HepG2 (cell line): ENCODE data around the gene PTPRM. TPM values are rescaled to one million over a fixed set of nuclear protein-coding genes. Genes with fewer than 3 reads are reported as not detected.

ENCODE experiments used
- ATAC-seq: fragments of 200-7000 bp; cut with Tn5 transposase; 3 replicates; pipeline ENCODE4 v1.9.1; 2020; ENCODE audit warnings: mild to moderate bottlenecking, moderate library complexity
- BruUV-seq: library from RNA; stranded (reverse); fragments of 400-500 nt; replicated peaks from 2 replicates; lab custom pipeline; 2021; lab: Mats Ljungman, UMichigan
- CTCF ChIA-PET: fragments of 300-600 bp; formaldehyde crosslinking; extraction: SDS; loops from one replicate; lab custom pipeline; 2021; ENCODE audit warnings: low total read pairs, inconsistent platforms, low intra/inter-chr PET ratio; lab: Yijun Ruan, JAX
- POLR2A ChIA-PET: fragments of 350-600 bp; sonication (Branson Sonifier 250); formaldehyde crosslinking; loops from one replicate; lab custom pipeline; 2020; ENCODE audit warnings: antibody characterized with exemption, inconsistent platforms; lab: Yijun Ruan, JAX
- DNase-seq: peaks from one replicate; pipeline ENCODE4 v3.0.0-alpha.2; 2015; ENCODE audit warnings: low spot score
- FAIRE-seq: peaks from 3 replicates; lab custom pipeline; 2011; peaks lifted over from hg19 to GRCh38; lab: Jason Lieb, UNC
- H2AFZ ChIP-seq: one replicate; pipeline ENCODE4 v1.6.1; 2011; ENCODE audit warnings: low read length, inconsistent platforms
- H3K27ac ChIP-seq: fragments of 300-600 bp; 3 replicates; pipeline ENCODE4 v1.8.0; 2011; ENCODE audit warnings: mixed run types, mild to moderate bottlenecking, mixed read lengths, low read length, inconsistent platforms; ENCODE audit not compliant: insufficient read depth; ENCODE audit errors: extremely low read length
- H3K27me3 ChIP-seq, 2 experiments: fragments of 200-600 bp in 1 of 2; 2 replicates in 1 of 2; 3 replicates in 1 of 2; pipeline versions ENCODE4 v1.6.0 to v1.8.0; 2011; ENCODE audit warnings: low read length in 2 of 2, mild to moderate bottlenecking in 2 of 2, moderate library complexity in 2 of 2, inconsistent platforms in 1 of 2; ENCODE audit not compliant: insufficient read depth in 2 of 2, control insufficient read depth in 1 of 2
- H3K36me3 ChIP-seq, 2 experiments: fragments of 200-600 bp in 1 of 2; replicated peaks in 1 of 2; 2 replicates in 1 of 2; 3 replicates in 1 of 2; pipeline versions ENCODE4 v1.5.1 to v1.8.0; 2011; ENCODE audit warnings: low read length in 2 of 2, inconsistent platforms in 1 of 2; ENCODE audit not compliant: insufficient read depth in 2 of 2, control insufficient read depth in 1 of 2
- H3K4me1 ChIP-seq: 2 replicates; pipeline ENCODE4 v1.5.1; 2012; ENCODE audit warnings: low read length, inconsistent platforms; ENCODE audit not compliant: insufficient read depth
- H3K4me2 ChIP-seq: 2 replicates; pipeline ENCODE4 v1.6.0; 2011; ENCODE audit warnings: low read depth, low read length, inconsistent platforms
- H3K4me3 ChIP-seq, 3 experiments: fragments of 200-600 bp in 1 of 3; sonication (generic), shearing (Covaris generic) in 1 of 3; replicated peaks in 1 of 3; 2 replicates each; pipeline ENCODE4 v1.5.1; 2011 to 2016; ENCODE audit warnings: low read length in 3 of 3, inconsistent platforms in 2 of 3, low read depth in 2 of 3, mild to moderate bottlenecking in 2 of 3, control low read depth in 1 of 3, mixed read lengths in 1 of 3; ENCODE audit not compliant: insufficient read depth in 1 of 3
- H3K79me2 ChIP-seq: one replicate; pipeline ENCODE4 v1.6.1; 2011; ENCODE audit warnings: low read length, inconsistent platforms; ENCODE audit not compliant: insufficient read depth
- H3K9ac ChIP-seq: 2 replicates; pipeline ENCODE4 v1.6.0; 2011; ENCODE audit warnings: mild to moderate bottlenecking, low read depth, low read length, inconsistent platforms; ENCODE audit not compliant: insufficient read depth
- H3K9me3 ChIP-seq: 2 replicates; pipeline ENCODE4 v1.5.1; 2012; ENCODE audit warnings: mild to moderate bottlenecking, low read length
- H4K20me1 ChIP-seq: 2 replicates; pipeline ENCODE4 v1.6.0; 2011; ENCODE audit warnings: inconsistent platforms, mild to moderate bottlenecking, low read length, moderate library complexity; ENCODE audit not compliant: insufficient read depth
- HMG20A ChIP-seq: IDR thresholded peaks from 2 replicates; pipeline ENCODE4 v1.6.1; 2016; ENCODE audit warnings: borderline replicate concordance
- MAFF ChIP-seq: IDR thresholded peaks from 2 replicates; pipeline ENCODE4 v1.6.1; 2011; ENCODE audit warnings: low read depth, low read length, improper control_type of control experiment
- MAFK ChIP-seq, 2 experiments: IDR thresholded peaks in 1 of 2; conservative IDR thresholded peaks in 1 of 2; 2 replicates each; pipeline ENCODE4 v1.6.1; 2011; ENCODE audit warnings: improper control_type of control experiment in 2 of 2, low read length in 2 of 2
- MBNL3 ChIP-seq: fragments of 250-450 bp; sonication (Bioruptor Pico); conservative IDR thresholded peaks from 2 replicates; pipeline ENCODE4 v1.8.0; 2022; ENCODE audit warnings: mild to moderate bottlenecking, inconsistent platforms
- MXD3 ChIP-seq: IDR thresholded peaks from 2 replicates; pipeline ENCODE4 v1.6.1; 2016; ENCODE audit warnings: mild to moderate bottlenecking, missing biosample characterization, missing genetic modification reagents
- ZFP90 ChIP-seq: sonication (generic); formaldehyde crosslinking; IDR thresholded peaks from 2 replicates; pipeline ENCODE4 v1.8.0; 2022; ENCODE audit warnings: missing genetic modification reagents, mild to moderate bottlenecking, inconsistent platforms, borderline replicate concordance
- WGBS: methylation state at CpG from one replicate; pipeline ENCODE4 v1.1.6; 2017; ENCODE audit warnings: low lambda C conversion rate; 5-methylcytosine and 5-hydroxymethylcytosine counted together
- in situ Hi-C: cut with HindIII; loops from 2 replicates; pipeline ENCODE4 v1.10.0; 2017; ENCODE audit warnings: low pct_unique_long_range_greater_than_20kb; ENCODE audit not compliant: extremely low pct_ligation_motif_present
- intact Hi-C: fragments of 100-400 bp; cut with micrococcal nuclease; formaldehyde crosslinking; loops from one replicate; pipeline ENCODE4 v1.10.0; 2022; ENCODE audit not compliant: unreplicated experiment
- polyA plus RNA-seq, 8 experiments: library from polyadenylated mRNA; depleted of rRNA in 3 of 8; stranded (reverse) in 7 of 8; unstranded in 1 of 8; fragments of >200 nt; fragmentation: Illumina TruSeq in 4 of 8; extraction: Trizol in 4 of 8; gene quantifications; 2 replicates each; pipeline versions ENCODE4 v1.2.1 to v1.2.3, GENCODE V29; 2011 to 2016; ENCODE audit warnings: low read depth in 4 of 8, missing spikeins in 1 of 8, mixed read lengths in 1 of 8; ENCODE audit not compliant: insufficient read depth in 1 of 8
- total RNA-seq, 5 experiments: library from RNA; depleted of rRNA; stranded (reverse); fragments of >200 nt; fragmentation: Illumina TruSeq; extraction: Trizol; gene quantifications; 2 replicates each; pipeline ENCODE4 v1.2.3, GENCODE V29; 2016; ENCODE audit warnings: low read depth in 1 of 5
- TF ChIP-seq, protein P1 (sequence below): sonication (generic); formaldehyde crosslinking; IDR thresholded peaks from 2 replicates; pipeline ENCODE4 v1.5.0; 2020; ENCODE audit warnings: missing genetic modification reagents

Gene PTPRM
- total and polyA plus RNA-seq, 2 of the 13 experiments (the other 11 are each of a cell fraction or from before 2014, with no cell fraction given): 12.6 to 108 TPM

- TF ChIP-seq MBNL3 (CRISPR knock-in tag) (no peak), ZFP90 (CRISPR knock-in tag) (no peak), MXD3 (CRISPR knock-in tag) (no peak)
- TF ChIP-seq, protein P1, sequence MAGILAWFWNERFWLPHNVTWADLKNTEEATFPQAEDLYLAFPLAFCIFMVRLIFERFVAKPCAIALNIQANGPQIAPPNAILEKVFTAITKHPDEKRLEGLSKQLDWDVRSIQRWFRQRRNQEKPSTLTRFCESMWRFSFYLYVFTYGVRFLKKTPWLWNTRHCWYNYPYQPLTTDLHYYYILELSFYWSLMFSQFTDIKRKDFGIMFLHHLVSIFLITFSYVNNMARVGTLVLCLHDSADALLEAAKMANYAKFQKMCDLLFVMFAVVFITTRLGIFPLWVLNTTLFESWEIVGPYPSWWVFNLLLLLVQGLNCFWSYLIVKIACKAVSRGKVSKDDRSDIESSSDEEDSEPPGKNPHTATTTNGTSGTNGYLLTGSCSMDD (CRISPR knock-in tag): no peak
- TF ChIP-seq, all 625 proteins: peak for 0
- no peak overlapping the region for H3K27ac ChIP-seq
- H3K4me2 ChIP-seq: no peak overlapping the region
- ATAC-seq (no peak), FAIRE-seq (no peak), DNase-seq (no peak)
- CTCF ChIA-PET: no interaction called here
- H3K79me2 ChIP-seq: no peaks in the 10 kb centered on the region
- WGBS: 95% methylated on average over 3 of the region's 3 CpGs
- intact Hi-C loops: no loop called here
- POLR2A ChIA-PET: no interaction called here
- in situ Hi-C loops: no loop called here
- no peaks in the 10 kb centered on the region for H3K27me3 ChIP-seq
- H3K4me1 ChIP-seq: no peaks in the 10 kb centered on the region
- H4K20me1 ChIP-seq: no peaks in the 10 kb centered on the region
- H3K9me3 ChIP-seq: no peaks in the 10 kb centered on the region
- no peak overlapping the region for H2AFZ ChIP-seq
- BruUV-seq: no TSS peak
- no peak overlapping the region for H3K9ac ChIP-seq
- H3K4me3 ChIP-seq: no peak overlapping the region
- no peaks in the 10 kb centered on the region for H3K36me3 ChIP-seq
Observed at GRCh38 chr18:8031496-8031895, 464.4 kb downstream of the PTPRM start.

DNA sequence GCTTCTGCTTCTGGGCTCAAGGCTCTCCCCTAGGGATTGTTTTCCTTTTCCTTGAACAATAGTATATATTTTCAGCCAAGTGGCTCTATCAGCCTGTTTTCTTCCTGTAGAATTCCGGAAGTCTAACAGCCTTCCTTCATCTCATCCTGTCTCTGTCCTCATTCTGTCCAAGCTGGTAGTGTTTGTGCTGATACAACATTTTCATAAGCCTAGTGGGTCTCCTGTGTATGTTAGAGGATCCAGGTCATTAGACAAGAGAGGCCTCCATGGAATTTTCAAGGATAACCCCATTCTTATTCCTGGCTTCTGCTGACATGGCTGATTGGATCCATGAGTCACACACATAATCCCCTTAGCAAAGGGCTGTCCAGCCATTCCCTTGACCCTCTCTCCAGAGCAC lies 467.6 kb downstream of the PTPRM start:
- Histone ChIP-seq H3K9ac (no peak overlapping the region), H3K4me1 (no peaks in the 10 kb centered on the region), H3K27ac (no peak overlapping the region), H3K27me3 (no peaks in the 10 kb centered on the region), H3K9me3 (no peaks in the 10 kb centered on the region), H3K4me3 (no peak overlapping the region), H3K4me2 (no peak overlapping the region), H3K36me3 (no peaks in the 10 kb centered on the region), H2AFZ (no peak overlapping the region), H3K79me2 (no peaks in the 10 kb centered on the region), H4K20me1 (no peaks in the 10 kb centered on the region)
- WGBS: 96% methylated on average over 1 of the region's 1 CpG
- CTCF ChIA-PET: no interaction called here
- intact Hi-C loops (no loop called here), in situ Hi-C loops (no loop called here)
- no peak for FAIRE-seq
- no TSS peak for BruUV-seq
- POLR2A ChIA-PET: no interaction called here
- ATAC-seq: no peak
- DNase-seq: no peak
- TF ChIP-seq HMG20A (CRISPR knock-in tag): no peak
- peak; percentile 52 to 64 for TF ChIP-seq MAFK (conservative IDR thresholded peaks at IDR 0.05 in 1 of 2, IDR thresholded peaks at IDR 0.05 in 1 of 2; ENCODE audit: low read length in 2 of 2)
- TF ChIP-seq MAFF: peak; percentile 19; the same call in 1 of the 2 replicates
